Measurements from ENCODE around the gene PXMP4. TPM values are rescaled to one million over a fixed set of nuclear protein-coding genes. Genes with fewer than 3 reads are reported as not detected.
A peak's percentile ranks its signal among the peaks of the same experiment; 100 is the strongest.

The PXMP4 gene
- total and polyA plus RNA-seq, 9 of the 15 experiments (the other 6 are each of a cell fraction or from before 2014, with no cell fraction given), result 4.8 to 29.1 (median 6.8) TPM

- TF ChIP-seq FOXP4 (CRISPR knock-in tag; IDR thresholded peaks at IDR 0.05; ENCODE audit: borderline replicate concordance), result no peak
- no peak for TF ChIP-seq RFX7 (CRISPR knock-in tag; IDR thresholded peaks at IDR 0.05)
- TF ChIP-seq RBM22 (IDR thresholded peaks at IDR 0.05; ENCODE audit: low read depth, low read length, poor library complexity, severe bottlenecking), result no peak
- TF ChIP-seq ZBTB40 (IDR thresholded peaks at IDR 0.05), result no peak
- no peak for TF ChIP-seq ZBTB40 (CRISPR knock-in tag; IDR thresholded peaks at IDR 0.05)
- TF ChIP-seq CSDE1 (IDR thresholded peaks at IDR 0.05), result no peak
- TF ChIP-seq ZNF184 (CRISPR knock-in tag; IDR thresholded peaks at IDR 0.05), result no peak
- peak; percentile 32; the same call in 1 of the 2 replicates for TF ChIP-seq SP1 (CRISPR knock-in tag; IDR thresholded peaks at IDR 0.05)
- peak; percentile 54; the same call in 1 of the 2 replicates for TF ChIP-seq SMAD4 (CRISPR knock-in tag; conservative IDR thresholded peaks at IDR 0.05)
- no peak for TF ChIP-seq TCFL5 (CRISPR knock-in tag; conservative IDR thresholded peaks at IDR 0.05)
- TF ChIP-seq KAT8 (IDR thresholded peaks at IDR 0.05; ENCODE audit: low read depth), result no peak
- no peak for TF ChIP-seq ZNF140 (CRISPR knock-in tag; IDR thresholded peaks at IDR 0.05)
These were observed 30.1 kb downstream of the PXMP4 start (continued) for GRCh38 chr20:33689973-33690372.
